OCI-LY1 (cell line): ENCODE measurements around the gene MRPS21.

Experiments used
- EZH2 ChIP-seq: fragments of 200-600 bp; sonication (generic), shearing (Covaris generic); IDR thresholded peaks from 2 replicates; pipeline ENCODE4 v1.8.0; 2017; ENCODE audit warnings: borderline replicate concordance, mixed run types, mild to moderate bottlenecking, antibody characterized with exemption, low read length, moderate library complexity, mixed read lengths
- TF ChIP-seq, protein P1 (sequence below): fragments of 200-600 bp; sonication (generic), shearing (Covaris generic); IDR thresholded peaks from 2 replicates; pipeline ENCODE4 v1.5.1; 2017; ENCODE audit warnings: mild to moderate bottlenecking, antibody characterized with exemption, low read length, moderate library complexity, mixed read lengths

GRCh38 chr1:150268340-150268704, 25.3 kb upstream of the MRPS21 start:
- TF ChIP-seq, protein P1, sequence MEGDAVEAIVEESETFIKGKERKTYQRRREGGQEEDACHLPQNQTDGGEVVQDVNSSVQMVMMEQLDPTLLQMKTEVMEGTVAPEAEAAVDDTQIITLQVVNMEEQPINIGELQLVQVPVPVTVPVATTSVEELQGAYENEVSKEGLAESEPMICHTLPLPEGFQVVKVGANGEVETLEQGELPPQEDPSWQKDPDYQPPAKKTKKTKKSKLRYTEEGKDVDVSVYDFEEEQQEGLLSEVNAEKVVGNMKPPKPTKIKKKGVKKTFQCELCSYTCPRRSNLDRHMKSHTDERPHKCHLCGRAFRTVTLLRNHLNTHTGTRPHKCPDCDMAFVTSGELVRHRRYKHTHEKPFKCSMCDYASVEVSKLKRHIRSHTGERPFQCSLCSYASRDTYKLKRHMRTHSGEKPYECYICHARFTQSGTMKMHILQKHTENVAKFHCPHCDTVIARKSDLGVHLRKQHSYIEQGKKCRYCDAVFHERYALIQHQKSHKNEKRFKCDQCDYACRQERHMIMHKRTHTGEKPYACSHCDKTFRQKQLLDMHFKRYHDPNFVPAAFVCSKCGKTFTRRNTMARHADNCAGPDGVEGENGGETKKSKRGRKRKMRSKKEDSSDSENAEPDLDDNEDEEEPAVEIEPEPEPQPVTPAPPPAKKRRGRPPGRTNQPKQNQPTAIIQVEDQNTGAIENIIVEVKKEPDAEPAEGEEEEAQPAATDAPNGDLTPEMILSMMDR: no peak
- TF ChIP-seq EZH2: no peak
